Measurements from ENCODE around the gene DYSF. TPM values are rescaled to one million over a fixed set of nuclear protein-coding genes. Genes with fewer than 3 reads are reported as not detected.

Gene DYSF
- total RNA-seq, 1 donor from 2014 or later = 42.8 TPM

- Histone ChIP-seq H3K27me3 (ENCODE audit: control insufficient read depth, insufficient read depth, low read length) (peaks cover 4% of the 10 kb centered on the region), H3K36me3 (ENCODE audit: control insufficient read depth, insufficient read depth, low read length) (no peaks in the 10 kb centered on the region), H3K4me3 (ENCODE audit: low read depth, low read length) (no peak overlapping the region)
- no peak for DNase-seq (ENCODE audit: low read depth)
- TF ChIP-seq CTCF (IDR thresholded peaks at IDR 0.05; ENCODE audit: insufficient read depth, low read length, poor library complexity, severe bottlenecking) = no peak
Measured at GRCh38 chr2:71705171-71705960, 252.0 kb downstream of the DYSF start.

- DNase-seq (ENCODE audit: low read depth) = no peak
- no peak for TF ChIP-seq CTCF (IDR thresholded peaks at IDR 0.05; ENCODE audit: insufficient read depth, low read length, poor library complexity, severe bottlenecking)
- no peaks in the 10 kb centered on the region for H3K36me3 ChIP-seq (ENCODE audit: control insufficient read depth, insufficient read depth, low read length)
- H3K4me3 ChIP-seq (ENCODE audit: low read depth, low read length) = no peak overlapping the region
- peaks cover 4% of the 10 kb centered on the region for H3K27me3 ChIP-seq (ENCODE audit: control insufficient read depth, insufficient read depth, low read length)
Measured at GRCh38 chr2:71706121-71706520, 252.8 kb downstream of the DYSF start.

GRCh38 chr2:71706836-71707235 lies 253.5 kb downstream of the DYSF start:
- H3K36me3 ChIP-seq (ENCODE audit: control insufficient read depth, insufficient read depth, low read length) = no peaks in the 10 kb centered on the region
- TF ChIP-seq CTCF (IDR thresholded peaks at IDR 0.05; ENCODE audit: insufficient read depth, low read length, poor library complexity, severe bottlenecking) = no peak
- H3K4me3 ChIP-seq (ENCODE audit: low read depth, low read length) = no peak overlapping the region
- peaks cover 4% of the 10 kb centered on the region for H3K27me3 ChIP-seq (ENCODE audit: control insufficient read depth, insufficient read depth, low read length)
- DNase-seq (ENCODE audit: low read depth) = no peak

GRCh38 chr2:71710367-71711132 lies 257.2 kb downstream of the DYSF start:
- no peak for TF ChIP-seq CTCF (IDR thresholded peaks at IDR 0.05; ENCODE audit: insufficient read depth, low read length, poor library complexity, severe bottlenecking)
- Histone ChIP-seq H3K4me3 (ENCODE audit: low read depth, low read length) (no peak overlapping the region), H3K36me3 (ENCODE audit: control insufficient read depth, insufficient read depth, low read length) (no peaks in the 10 kb centered on the region), H3K27me3 (ENCODE audit: control insufficient read depth, insufficient read depth, low read length) (no peaks in the 10 kb centered on the region)
- DNase-seq (ENCODE audit: low read depth) = no peak

GRCh38 chr2:71711133-71711855 lies 257.9 kb downstream of the DYSF start:
- no peak for TF ChIP-seq CTCF (IDR thresholded peaks at IDR 0.05; ENCODE audit: insufficient read depth, low read length, poor library complexity, severe bottlenecking)

More at GRCh38 chr2:71711133-71711855, 257.9 kb downstream of the DYSF start:
- Histone ChIP-seq H3K4me3 (ENCODE audit: low read depth, low read length) (no peak overlapping the region), H3K36me3 (ENCODE audit: control insufficient read depth, insufficient read depth, low read length) (no peaks in the 10 kb centered on the region), H3K27me3 (ENCODE audit: control insufficient read depth, insufficient read depth, low read length) (no peaks in the 10 kb centered on the region)
- DNase-seq (ENCODE audit: low read depth) = no peak
